GM23338 (cell line): ENCODE measurements around the gene FAM50A.

ENCODE experiments used
- CREB1 ChIP-seq: fragments of 250-450 bp; sonication (Bioruptor Pico); IDR thresholded peaks from 2 replicates; pipeline ENCODE4 v1.5.0; 2020; ENCODE audit warnings: low read depth, mild to moderate bottlenecking, moderate library complexity
- CTCF ChIP-seq, 2 experiments: fragments of 200-600 bp in 1 of 2; sonication (generic) in 1 of 2; conservative IDR thresholded peaks; 2 replicates each; pipeline versions ENCODE4 v1.5.1 to v1.6.1; 2016 to 2017; ENCODE audit warnings: antibody characterized with exemption in 2 of 2, low read depth in 2 of 2, mild to moderate bottlenecking in 2 of 2, moderate library complexity in 1 of 2
- EZH2 ChIP-seq: fragments of 200-600 bp; sonication (generic); IDR thresholded peaks from one replicate; pipeline ENCODE4 v1.8.0; 2017; ENCODE audit warnings: antibody characterized with exemption, mild to moderate bottlenecking, low read depth; ENCODE audit not compliant: unreplicated experiment
- EZH2phosphoT487 ChIP-seq: fragments of 200-600 bp; sonication (generic); IDR thresholded peaks from one replicate; pipeline ENCODE4 v1.8.1; 2018; ENCODE audit warnings: antibody characterized with exemption; ENCODE audit not compliant: unreplicated experiment
- JUNB ChIP-seq: IDR thresholded peaks from one replicate; pipeline ENCODE4 v1.6.1; 2016; ENCODE audit warnings: antibody characterized with exemption; ENCODE audit not compliant: unreplicated experiment
- POLR2AphosphoS5 ChIP-seq: IDR thresholded peaks from 2 replicates; pipeline ENCODE4 v1.6.1; 2016; ENCODE audit warnings: antibody characterized with exemption, low read depth
- REST ChIP-seq: IDR thresholded peaks from one replicate; pipeline ENCODE4 v1.6.1; 2018; ENCODE audit warnings: antibody characterized with exemption; ENCODE audit not compliant: unreplicated experiment
- ZNF114 ChIP-seq: fragments of 250-450 bp; sonication (Bioruptor Pico); IDR thresholded peaks from 2 replicates; pipeline ENCODE4 v1.5.0; 2020; ENCODE audit warnings: mild to moderate bottlenecking, moderate library complexity
- ZNF331 ChIP-seq: fragments of 250-450 bp; sonication (Bioruptor Pico); IDR thresholded peaks from 2 replicates; pipeline ENCODE4 v1.5.0; 2020; ENCODE audit warnings: low read depth, mild to moderate bottlenecking, moderate library complexity
- TF ChIP-seq, protein P1 (sequence below): IDR thresholded peaks from 2 replicates; pipeline ENCODE4 v1.6.1; 2016; ENCODE audit warnings: antibody characterized with exemption
- TF ChIP-seq, protein P2 (sequence below): fragments of 250-450 bp; sonication (Bioruptor Pico); IDR thresholded peaks from 2 replicates; pipeline ENCODE4 v1.5.0; 2020; ENCODE audit warnings: mild to moderate bottlenecking, moderate library complexity

- TF ChIP-seq EZH2phosphoT487 = no peak
- TF ChIP-seq CTCF (conservative IDR thresholded peaks at IDR 0.05; ENCODE audit: low read depth in 2 of 2) = no peak
- TF ChIP-seq POLR2AphosphoS5 = no peak
- no peak for TF ChIP-seq EZH2
- no peak for TF ChIP-seq CREB1 (CRISPR knock-in tag)
- no peak for TF ChIP-seq REST
- TF ChIP-seq, protein P1, sequence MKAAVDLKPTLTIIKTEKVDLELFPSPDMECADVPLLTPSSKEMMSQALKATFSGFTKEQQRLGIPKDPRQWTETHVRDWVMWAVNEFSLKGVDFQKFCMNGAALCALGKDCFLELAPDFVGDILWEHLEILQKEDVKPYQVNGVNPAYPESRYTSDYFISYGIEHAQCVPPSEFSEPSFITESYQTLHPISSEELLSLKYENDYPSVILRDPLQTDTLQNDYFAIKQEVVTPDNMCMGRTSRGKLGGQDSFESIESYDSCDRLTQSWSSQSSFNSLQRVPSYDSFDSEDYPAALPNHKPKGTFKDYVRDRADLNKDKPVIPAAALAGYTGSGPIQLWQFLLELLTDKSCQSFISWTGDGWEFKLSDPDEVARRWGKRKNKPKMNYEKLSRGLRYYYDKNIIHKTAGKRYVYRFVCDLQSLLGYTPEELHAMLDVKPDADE = no peak
- no peak for TF ChIP-seq JUNB
- TF ChIP-seq ZNF114 (CRISPR knock-in tag) = no peak
- no peak for TF ChIP-seq ZNF331 (CRISPR knock-in tag)
- TF ChIP-seq, protein P2, sequence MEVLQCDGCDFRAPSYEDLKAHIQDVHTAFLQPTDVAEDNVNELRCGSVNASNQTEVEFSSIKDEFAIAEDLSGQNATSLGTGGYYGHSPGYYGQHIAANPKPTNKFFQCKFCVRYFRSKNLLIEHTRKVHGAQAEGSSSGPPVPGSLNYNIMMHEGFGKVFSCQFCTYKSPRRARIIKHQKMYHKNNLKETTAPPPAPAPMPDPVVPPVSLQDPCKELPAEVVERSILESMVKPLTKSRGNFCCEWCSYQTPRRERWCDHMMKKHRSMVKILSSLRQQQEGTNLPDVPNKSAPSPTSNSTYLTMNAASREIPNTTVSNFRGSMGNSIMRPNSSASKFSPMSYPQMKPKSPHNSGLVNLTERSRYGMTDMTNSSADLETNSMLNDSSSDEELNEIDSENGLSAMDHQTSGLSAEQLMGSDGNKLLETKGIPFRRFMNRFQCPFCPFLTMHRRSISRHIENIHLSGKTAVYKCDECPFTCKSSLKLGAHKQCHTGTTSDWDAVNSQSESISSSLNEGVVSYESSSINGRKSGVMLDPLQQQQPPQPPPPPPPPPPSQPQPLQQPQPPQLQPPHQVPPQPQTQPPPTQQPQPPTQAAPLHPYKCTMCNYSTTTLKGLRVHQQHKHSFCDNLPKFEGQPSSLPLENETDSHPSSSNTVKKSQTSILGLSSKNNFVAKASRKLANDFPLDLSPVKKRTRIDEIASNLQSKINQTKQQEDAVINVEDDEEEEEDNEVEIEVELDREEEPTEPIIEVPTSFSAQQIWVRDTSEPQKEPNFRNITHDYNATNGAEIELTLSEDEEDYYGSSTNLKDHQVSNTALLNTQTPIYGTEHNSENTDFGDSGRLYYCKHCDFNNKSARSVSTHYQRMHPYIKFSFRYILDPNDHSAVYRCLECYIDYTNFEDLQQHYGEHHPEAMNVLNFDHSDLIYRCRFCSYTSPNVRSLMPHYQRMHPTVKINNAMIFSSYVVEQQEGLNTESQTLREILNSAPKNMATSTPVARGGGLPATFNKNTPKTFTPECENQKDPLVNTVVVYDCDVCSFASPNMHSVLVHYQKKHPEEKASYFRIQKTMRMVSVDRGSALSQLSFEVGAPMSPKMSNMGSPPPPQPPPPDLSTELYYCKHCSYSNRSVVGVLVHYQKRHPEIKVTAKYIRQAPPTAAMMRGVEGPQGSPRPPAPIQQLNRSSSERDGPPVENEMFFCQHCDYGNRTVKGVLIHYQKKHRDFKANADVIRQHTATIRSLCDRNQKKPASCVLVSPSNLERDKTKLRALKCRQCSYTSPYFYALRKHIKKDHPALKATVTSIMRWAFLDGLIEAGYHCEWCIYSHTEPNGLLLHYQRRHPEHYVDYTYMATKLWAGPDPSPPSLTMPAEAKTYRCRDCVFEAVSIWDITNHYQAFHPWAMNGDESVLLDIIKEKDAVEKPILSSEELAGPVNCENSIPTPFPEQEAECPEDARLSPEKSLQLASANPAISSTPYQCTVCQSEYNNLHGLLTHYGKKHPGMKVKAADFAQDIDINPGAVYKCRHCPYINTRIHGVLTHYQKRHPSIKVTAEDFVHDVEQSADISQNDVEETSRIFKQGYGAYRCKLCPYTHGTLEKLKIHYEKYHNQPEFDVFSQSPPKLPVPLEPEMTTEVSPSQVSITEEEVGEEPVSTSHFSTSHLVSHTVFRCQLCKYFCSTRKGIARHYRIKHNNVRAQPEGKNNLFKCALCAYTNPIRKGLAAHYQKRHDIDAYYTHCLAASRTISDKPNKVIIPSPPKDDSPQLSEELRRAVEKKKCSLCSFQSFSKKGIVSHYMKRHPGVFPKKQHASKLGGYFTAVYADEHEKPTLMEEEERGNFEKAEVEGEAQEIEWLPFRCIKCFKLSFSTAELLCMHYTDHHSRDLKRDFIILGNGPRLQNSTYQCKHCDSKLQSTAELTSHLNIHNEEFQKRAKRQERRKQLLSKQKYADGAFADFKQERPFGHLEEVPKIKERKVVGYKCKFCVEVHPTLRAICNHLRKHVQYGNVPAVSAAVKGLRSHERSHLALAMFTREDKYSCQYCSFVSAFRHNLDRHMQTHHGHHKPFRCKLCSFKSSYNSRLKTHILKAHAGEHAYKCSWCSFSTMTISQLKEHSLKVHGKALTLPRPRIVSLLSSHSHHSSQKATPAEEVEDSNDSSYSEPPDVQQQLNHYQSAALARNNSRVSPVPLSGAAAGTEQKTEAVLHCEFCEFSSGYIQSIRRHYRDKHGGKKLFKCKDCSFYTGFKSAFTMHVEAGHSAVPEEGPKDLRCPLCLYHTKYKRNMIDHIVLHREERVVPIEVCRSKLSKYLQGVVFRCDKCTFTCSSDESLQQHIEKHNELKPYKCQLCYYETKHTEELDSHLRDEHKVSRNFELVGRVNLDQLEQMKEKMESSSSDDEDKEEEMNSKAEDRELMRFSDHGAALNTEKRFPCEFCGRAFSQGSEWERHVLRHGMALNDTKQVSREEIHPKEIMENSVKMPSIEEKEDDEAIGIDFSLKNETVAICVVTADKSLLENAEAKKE (CRISPR knock-in tag) = no peak
Measured at GRCh38 chrX:154484255-154485149, 40.6 kb downstream of the FAM50A start.
